Smooth muscle cell (in vitro differentiated cells): Measurements from ENCODE around the gene MACROD2. TPM values are rescaled to one million over a fixed set of nuclear protein-coding genes. Genes with fewer than 3 reads are reported as not detected.

Experiments used
- DNase-seq: peaks from one replicate; lab custom pipeline; 2025; ENCODE audit not compliant: unreplicated experiment; lab: John Stamatoyannopoulos, UW
- H2AFZ ChIP-seq: fragments of 200-600 bp; sonication (generic); 2 replicates; pipeline ENCODE4 v1.6.0; 2016; ENCODE audit warnings: antibody characterized with exemption, low read depth, mild to moderate bottlenecking
- H3F3A ChIP-seq: fragments of 200-600 bp; sonication (generic); 2 replicates; pipeline ENCODE4 v1.6.0; 2017; ENCODE audit warnings: antibody characterized with exemption, low read depth
- H3K27ac ChIP-seq: fragments of 200-600 bp; sonication (generic); 2 replicates; pipeline ENCODE4 v1.5.1; 2016; ENCODE audit warnings: low read depth, mild to moderate bottlenecking
- H3K27me3 ChIP-seq: fragments of 200-600 bp; sonication (generic); 2 replicates; pipeline ENCODE4 v1.6.1; 2016; ENCODE audit warnings: low read depth, mild to moderate bottlenecking
- H3K36me3 ChIP-seq: fragments of 200-600 bp; sonication (generic); 2 replicates; pipeline ENCODE4 v1.5.1; 2016; ENCODE audit warnings: low read depth
- H3K4me1 ChIP-seq: fragments of 200-600 bp; sonication (generic); 2 replicates; pipeline ENCODE4 v1.5.1; 2016; ENCODE audit warnings: low read depth
- H3K4me2 ChIP-seq: fragments of 200-600 bp; sonication (generic); 2 replicates; pipeline ENCODE4 v1.6.0; 2016; ENCODE audit warnings: mild to moderate bottlenecking
- H3K4me3 ChIP-seq: fragments of 200-600 bp; sonication (generic); 2 replicates; pipeline ENCODE4 v1.5.1; 2016; ENCODE audit warnings: mild to moderate bottlenecking
- H3K79me2 ChIP-seq: fragments of 200-600 bp; sonication (generic); 2 replicates; pipeline ENCODE4 v1.6.0; 2016; ENCODE audit warnings: low read depth, mild to moderate bottlenecking
- H3K9ac ChIP-seq: fragments of 200-600 bp; sonication (generic); 2 replicates; pipeline ENCODE4 v1.6.0; 2016; ENCODE audit warnings: low read depth
- H3K9me3 ChIP-seq: fragments of 200-600 bp; sonication (generic); replicated peaks from 2 replicates; pipeline ENCODE4 v1.5.1; 2016; ENCODE audit warnings: low read depth
- H4K20me1 ChIP-seq: fragments of 200-600 bp; sonication (generic); 2 replicates; pipeline ENCODE4 v1.6.0; 2016; ENCODE audit warnings: low read depth
- WGBS: methylation state at CpG from one replicate; pipeline ENCODE4 v1.1.7; 2016; ENCODE audit warnings: low lambda C conversion rate; 5-methylcytosine and 5-hydroxymethylcytosine counted together
- polyA plus RNA-seq: library from polyadenylated mRNA; unstranded; fragments of >200 nt; fragmentation: Nextera tagmentation; extraction: Ambion mirVana; gene quantifications from 2 replicates; pipeline ENCODE4 v1.2.1, GENCODE V29; 2016
- total RNA-seq: library from RNA; depleted of rRNA; stranded (reverse); fragments of >200 nt; gene quantifications from 2 replicates; pipeline ENCODE4 v1.2.3, GENCODE V29; 2014
- TF ChIP-seq, protein P1 (sequence below): fragments of 200-600 bp; sonication (generic); IDR thresholded peaks from 2 replicates; pipeline ENCODE4 v1.5.1; 2017; ENCODE audit warnings: borderline replicate concordance, mild to moderate bottlenecking, antibody characterized with exemption; ENCODE audit not compliant: insufficient read depth, poor library complexity, severe bottlenecking

MACROD2 gene
- total and polyA plus RNA-seq, 2 experiments from 2014 or later, result 0.04 to 0.32 TPM

DNA sequence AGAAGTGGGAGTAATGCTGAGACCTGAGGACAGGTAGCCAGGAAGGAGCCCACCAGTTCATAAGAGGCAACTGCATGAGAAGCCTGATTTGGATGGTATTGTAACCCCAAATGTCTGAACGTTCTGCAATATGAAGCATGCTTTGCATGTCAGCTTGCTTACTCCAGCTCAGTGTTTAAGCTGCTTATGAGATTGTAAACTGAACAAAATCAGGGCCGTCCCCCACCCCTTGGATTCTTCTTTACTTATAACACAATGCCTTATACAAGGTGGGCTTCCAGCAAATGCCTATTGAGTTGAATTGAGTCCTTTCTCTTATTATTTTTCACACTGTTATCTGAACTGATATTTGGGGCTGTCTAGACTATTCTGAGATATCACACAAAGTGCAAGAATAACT is 1816.6 kb downstream of the MACROD2 start:
- Histone ChIP-seq H3K4me3 (no peak overlapping the region), H3K4me2 (no peak overlapping the region), H3K9ac (no peak overlapping the region), H3K4me1 (no peaks in the 10 kb centered on the region), H3K27me3 (no peaks in the 10 kb centered on the region), H3K9me3 (no peaks in the 10 kb centered on the region), H3K27ac (no peak overlapping the region), H3K79me2 (no peaks in the 10 kb centered on the region), H2AFZ (no peak overlapping the region), H3F3A (no peaks in the 10 kb centered on the region), H3K36me3 (no peaks in the 10 kb centered on the region), H4K20me1 (no peaks in the 10 kb centered on the region)
- TF ChIP-seq, protein P1, sequence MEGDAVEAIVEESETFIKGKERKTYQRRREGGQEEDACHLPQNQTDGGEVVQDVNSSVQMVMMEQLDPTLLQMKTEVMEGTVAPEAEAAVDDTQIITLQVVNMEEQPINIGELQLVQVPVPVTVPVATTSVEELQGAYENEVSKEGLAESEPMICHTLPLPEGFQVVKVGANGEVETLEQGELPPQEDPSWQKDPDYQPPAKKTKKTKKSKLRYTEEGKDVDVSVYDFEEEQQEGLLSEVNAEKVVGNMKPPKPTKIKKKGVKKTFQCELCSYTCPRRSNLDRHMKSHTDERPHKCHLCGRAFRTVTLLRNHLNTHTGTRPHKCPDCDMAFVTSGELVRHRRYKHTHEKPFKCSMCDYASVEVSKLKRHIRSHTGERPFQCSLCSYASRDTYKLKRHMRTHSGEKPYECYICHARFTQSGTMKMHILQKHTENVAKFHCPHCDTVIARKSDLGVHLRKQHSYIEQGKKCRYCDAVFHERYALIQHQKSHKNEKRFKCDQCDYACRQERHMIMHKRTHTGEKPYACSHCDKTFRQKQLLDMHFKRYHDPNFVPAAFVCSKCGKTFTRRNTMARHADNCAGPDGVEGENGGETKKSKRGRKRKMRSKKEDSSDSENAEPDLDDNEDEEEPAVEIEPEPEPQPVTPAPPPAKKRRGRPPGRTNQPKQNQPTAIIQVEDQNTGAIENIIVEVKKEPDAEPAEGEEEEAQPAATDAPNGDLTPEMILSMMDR, result no peak
- DNase-seq, result no peak
- WGBS, result 82% methylated on average over 2 of the region's 2 CpGs

DNA sequence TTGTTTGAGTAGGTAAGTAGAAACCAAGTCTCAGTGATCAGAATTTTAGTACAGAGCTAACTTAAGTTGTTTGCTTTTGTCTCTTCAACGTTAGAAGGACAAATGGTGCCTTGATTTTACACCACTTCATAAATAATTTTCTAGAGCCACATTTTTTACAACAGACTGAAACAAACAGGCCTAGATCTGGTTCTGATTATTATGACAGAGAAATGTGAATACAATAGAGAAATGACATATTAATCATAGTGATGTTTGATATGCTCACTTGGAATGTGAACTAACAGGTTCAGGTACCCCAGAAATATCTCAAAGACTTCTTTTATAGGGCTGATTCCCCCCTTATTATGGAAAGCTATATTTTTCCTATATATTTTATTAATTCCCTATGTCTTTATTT is 1817.4 kb downstream of the MACROD2 start:
- H3K79me2 ChIP-seq, result no peaks in the 10 kb centered on the region
- no peaks in the 10 kb centered on the region for H4K20me1 ChIP-seq
- no peak overlapping the region for H3K4me3 ChIP-seq
- H3K9ac ChIP-seq, result no peak overlapping the region
- no peaks in the 10 kb centered on the region for H3K9me3 ChIP-seq
- no peaks in the 10 kb centered on the region for H3F3A ChIP-seq
- H3K27ac ChIP-seq, result no peak overlapping the region
- no peak for DNase-seq
- 79% methylated on average over 1 of the region's 1 CpG for WGBS
- TF ChIP-seq, protein P1, result no peak
- no peak overlapping the region for H3K4me2 ChIP-seq
- H3K4me1 ChIP-seq, result no peaks in the 10 kb centered on the region
- H3K27me3 ChIP-seq, result no peaks in the 10 kb centered on the region
- no peaks in the 10 kb centered on the region for H3K36me3 ChIP-seq
- no peak overlapping the region for H2AFZ ChIP-seq

DNA sequence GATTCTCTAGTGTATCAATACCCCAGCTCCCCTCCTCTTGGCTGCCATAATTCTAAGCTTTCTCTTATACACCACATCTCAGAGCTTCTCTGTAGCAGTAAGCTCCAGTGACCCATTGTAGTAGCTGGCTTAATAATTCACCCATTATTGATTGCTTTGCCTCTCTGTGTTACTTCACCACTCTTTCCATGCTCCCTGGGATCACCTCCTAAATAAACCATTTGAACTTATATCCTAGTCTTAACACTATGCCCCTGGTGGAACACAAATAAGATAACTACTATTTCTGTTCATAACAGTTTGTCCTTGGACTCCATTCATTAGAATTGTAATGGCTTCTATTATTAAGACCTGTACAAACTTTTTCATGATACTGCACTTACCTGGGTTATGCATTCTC is 1819.0 kb downstream of the MACROD2 start:
- TF ChIP-seq, protein P1, result no peak
- no peak overlapping the region for H3K27ac ChIP-seq
- no peak overlapping the region for H3K4me2 ChIP-seq
- no peaks in the 10 kb centered on the region for H3K36me3 ChIP-seq
- H3K79me2 ChIP-seq, result no peaks in the 10 kb centered on the region
- H3F3A ChIP-seq, result no peaks in the 10 kb centered on the region
- no peaks in the 10 kb centered on the region for H3K27me3 ChIP-seq
- H3K4me1 ChIP-seq, result no peaks in the 10 kb centered on the region
- no peaks in the 10 kb centered on the region for H3K9me3 ChIP-seq
- H4K20me1 ChIP-seq, result no peaks in the 10 kb centered on the region
- DNase-seq, result no peak
- H3K9ac ChIP-seq, result no peak overlapping the region
- no peak overlapping the region for H3K4me3 ChIP-seq
- H2AFZ ChIP-seq, result no peak overlapping the region

DNA sequence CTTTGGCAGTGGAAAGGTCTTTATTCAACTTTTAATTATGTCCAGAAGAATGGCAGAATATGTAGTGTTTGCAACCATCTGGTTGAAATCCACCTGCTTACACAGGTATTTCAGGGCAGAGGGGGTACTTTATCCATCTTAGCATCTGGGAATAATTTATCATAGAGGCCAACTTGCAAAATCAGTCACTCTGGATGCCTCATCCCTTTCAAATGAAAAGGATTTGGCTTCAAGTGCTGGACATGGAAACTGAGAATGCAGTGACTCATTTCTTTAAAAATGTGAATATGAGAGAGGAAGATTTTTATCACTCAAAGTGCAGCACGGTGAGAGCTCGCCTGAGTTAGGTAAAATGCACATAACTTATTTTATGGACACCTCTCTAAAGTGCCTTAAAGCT is 1819.6 kb downstream of the MACROD2 start:
- Histone ChIP-seq H3K9me3 (no peaks in the 10 kb centered on the region), H3K9ac (no peak overlapping the region), H3K27me3 (no peaks in the 10 kb centered on the region), H4K20me1 (no peaks in the 10 kb centered on the region), H3K36me3 (no peaks in the 10 kb centered on the region), H2AFZ (no peak overlapping the region), H3F3A (no peaks in the 10 kb centered on the region), H3K27ac (no peak overlapping the region), H3K4me1 (no peaks in the 10 kb centered on the region), H3K4me3 (no peak overlapping the region), H3K4me2 (no peak overlapping the region), H3K79me2 (no peaks in the 10 kb centered on the region)
- no peak for DNase-seq
- WGBS, result 32% methylated on average over 2 of the region's 2 CpGs
- TF ChIP-seq, protein P1, result no peak
